K562 (cell line): Measurements from ENCODE around the gene SFXN5.

Source experiments
- EP300 ChIP-seq: IDR thresholded peaks from 2 replicates; pipeline ENCODE4 v1.6.1; 2012; ENCODE audit warnings: low read length, improper control_type of control experiment
- POLR2G ChIP-seq: fragments of 200-400 bp; formaldehyde crosslinking; IDR thresholded peaks from 2 replicates; pipeline ENCODE4 v1.6.1; 2017; ENCODE audit warnings: low read depth, mild to moderate bottlenecking, antibody characterized with exemption, low read length, moderate library complexity
- ZNF232 ChIP-seq: sonication (generic); formaldehyde crosslinking; IDR thresholded peaks from 2 replicates; pipeline ENCODE4 v1.8.0; 2022; ENCODE audit warnings: mild to moderate bottlenecking, missing genetic modification reagents
- ZNF253 ChIP-seq: fragments of 250-450 bp; sonication (Bioruptor Pico); conservative IDR thresholded peaks from 2 replicates; pipeline ENCODE4 v1.6.1; 2021; ENCODE audit warnings: mild to moderate bottlenecking
- ZNF282 ChIP-seq: sonication (generic); formaldehyde crosslinking; IDR thresholded peaks from 2 replicates; pipeline ENCODE4 v1.8.1; 2023; ENCODE audit warnings: missing genetic modification reagents
- ZNF609 ChIP-seq: sonication (generic); formaldehyde crosslinking; IDR thresholded peaks from 2 replicates; pipeline ENCODE4 v1.8.1; 2023; ENCODE audit warnings: missing genetic modification reagents, mild to moderate bottlenecking, borderline replicate concordance

GRCh38 chr2:72896446-72896845 is 175.1 kb downstream of the SFXN5 start:
- TF ChIP-seq ZNF232 (CRISPR knock-in tag) (no peak), ZNF282 (CRISPR knock-in tag) (no peak), EP300 (no peak), POLR2G (no peak), ZNF253 (CRISPR knock-in tag) (no peak), ZNF609 (CRISPR knock-in tag) (no peak)
